HG02623 (cell line): Measurements from ENCODE around the gene PIPOX.

ENCODE experiments used
- ATAC-seq: cut with Tn5 transposase; IDR thresholded peaks from one replicate; pipeline ENCODE4 v1.9.1; 2021; ENCODE audit warnings: moderate library complexity; ENCODE audit not compliant: unreplicated experiment

PIPOX gene

GRCh38 chr17:29045734-29046472, 3.0 kb downstream of the PIPOX start:
- ATAC-seq = no peak

GRCh38 chr17:29046473-29046839, 3.5 kb downstream of the PIPOX start:
- ATAC-seq = no peak

DNA sequence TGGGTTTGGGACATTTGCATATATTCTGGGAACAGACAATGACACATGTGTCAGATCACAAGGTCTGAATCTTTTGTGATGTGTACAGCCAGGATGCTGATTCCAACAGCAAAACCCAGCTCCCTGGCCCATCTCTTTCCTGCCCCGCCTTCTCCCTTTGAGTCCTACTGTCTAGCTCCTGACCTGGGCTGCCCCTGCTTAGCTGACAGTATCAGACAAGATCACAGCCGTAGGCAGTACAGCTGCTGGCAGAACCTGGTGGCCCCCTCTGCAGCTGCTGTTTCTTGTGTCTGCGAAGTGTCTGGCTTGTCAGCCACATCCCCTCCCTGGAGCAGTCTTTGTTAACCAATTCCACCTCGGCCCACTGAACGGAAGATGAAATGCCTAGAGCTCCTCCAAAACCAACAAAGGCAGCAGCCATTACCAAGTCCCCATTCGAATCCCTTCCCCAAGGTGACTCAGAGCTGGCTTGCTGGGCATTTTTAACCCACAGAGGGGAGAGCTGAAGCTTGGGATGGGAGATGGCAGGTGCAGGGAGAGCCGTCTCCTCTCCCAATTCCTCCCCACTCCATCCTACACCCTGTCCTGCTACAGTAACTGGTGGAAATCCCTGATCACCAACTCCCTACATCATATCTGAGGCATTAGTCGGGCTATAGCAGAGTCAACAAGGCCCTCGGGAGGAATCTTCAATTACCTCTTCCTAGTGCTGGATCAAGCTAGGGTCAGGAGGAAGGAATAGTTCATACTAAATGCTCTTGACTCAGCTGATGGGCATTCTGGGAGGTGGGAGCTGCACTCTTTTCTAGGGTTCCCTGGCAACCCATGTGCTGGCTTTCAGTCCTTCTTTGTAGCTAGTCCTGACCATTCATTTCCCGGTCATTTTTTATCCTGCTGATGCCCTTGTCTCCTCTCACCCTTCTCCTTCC, 5.8 kb downstream of the PIPOX start:
- no peak for ATAC-seq

GRCh38 chr17:29049541-29050145, 6.7 kb downstream of the PIPOX start:
- no peak for ATAC-seq

GRCh38 chr17:29050176-29050575, 7.2 kb downstream of the PIPOX start:
- no peak for ATAC-seq

GRCh38 chr17:29051194-29051593, 8.3 kb downstream of the PIPOX start:
- ATAC-seq = no peak

DNA sequence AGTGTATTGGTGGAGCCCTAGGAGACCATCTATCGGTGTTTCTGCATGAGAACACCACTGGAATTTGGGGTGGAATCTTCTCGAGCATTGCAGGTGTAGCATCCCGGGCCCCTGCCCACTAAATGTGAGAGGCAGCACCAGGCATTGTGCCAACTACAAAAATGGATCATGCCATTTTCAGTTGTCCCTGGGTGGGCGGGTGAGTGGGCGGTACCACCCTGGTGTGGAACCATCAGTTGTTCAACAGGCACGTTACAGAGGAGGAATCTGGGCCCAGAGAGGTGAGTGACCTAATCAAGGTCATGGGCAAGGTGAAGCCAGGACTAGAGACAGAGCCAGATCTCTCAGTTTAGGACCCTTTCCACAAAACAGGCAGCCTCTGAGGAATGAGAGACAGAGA, 8.8 kb downstream of the PIPOX start:
- ATAC-seq = no peak

DNA sequence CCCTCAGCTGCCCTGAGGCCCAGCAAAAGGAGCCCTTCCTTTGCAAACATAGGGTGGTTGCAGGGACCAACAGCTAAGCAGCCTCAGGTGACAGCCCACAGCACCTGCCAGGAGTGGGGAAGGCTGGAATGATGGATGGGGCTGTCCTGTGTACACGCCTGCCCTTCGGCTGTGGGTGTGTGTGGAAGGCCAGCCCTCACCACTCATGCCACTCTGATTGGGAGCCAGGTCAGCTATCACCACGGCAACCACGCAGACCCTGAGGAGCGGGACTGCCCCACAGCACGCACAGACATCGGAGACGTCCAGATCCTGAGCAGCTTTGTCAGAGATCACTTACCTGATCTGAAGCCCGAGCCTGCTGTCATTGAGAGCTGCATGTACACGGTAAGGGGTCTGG, 11.9 kb downstream of the PIPOX start:
- ATAC-seq = no peak

DNA sequence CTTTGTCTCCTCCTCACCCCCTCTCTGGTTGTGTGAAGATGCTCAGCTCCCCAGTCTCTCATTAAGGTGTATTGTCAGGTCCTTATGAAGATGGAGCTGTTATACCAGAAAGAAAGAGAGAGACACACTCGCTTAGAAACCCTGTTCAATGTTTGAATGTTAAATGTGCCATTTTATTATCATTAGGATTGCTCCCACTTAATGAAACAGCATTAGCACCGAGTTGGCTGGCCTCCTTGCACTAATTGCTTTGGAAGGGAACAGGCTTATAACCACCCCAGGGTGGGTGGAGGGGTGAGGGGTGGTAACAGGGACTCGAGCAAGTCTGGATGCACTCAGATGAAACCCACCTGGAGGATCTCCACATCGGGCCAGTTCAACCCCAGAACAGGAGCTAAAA, 14.4 kb downstream of the PIPOX start:
- no peak for ATAC-seq

DNA sequence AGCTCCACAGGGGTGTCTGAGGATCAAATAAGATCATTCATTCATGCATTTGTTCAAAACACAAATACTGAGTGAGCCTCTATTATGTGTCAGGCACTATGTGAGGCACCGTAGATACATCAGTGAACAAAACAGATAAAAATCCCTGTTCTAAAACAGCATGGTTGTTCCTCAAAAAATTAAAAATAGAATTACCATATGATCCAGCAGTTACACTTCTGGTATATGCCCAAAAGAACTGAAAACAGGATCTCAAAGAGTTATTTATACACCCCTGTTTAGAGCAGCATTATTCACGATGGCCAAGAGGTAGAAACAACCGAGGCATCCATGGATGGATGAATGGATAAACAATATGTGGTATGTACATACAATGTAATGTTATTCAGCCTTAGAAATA, 15.4 kb downstream of the PIPOX start:
- ATAC-seq = no peak

GRCh38 chr17:29059281-29059680, 16.3 kb downstream of the PIPOX start:
- no peak for ATAC-seq

GRCh38 chr17:29060475-29060874, 17.5 kb downstream of the PIPOX start:
- ATAC-seq = no peak

DNA sequence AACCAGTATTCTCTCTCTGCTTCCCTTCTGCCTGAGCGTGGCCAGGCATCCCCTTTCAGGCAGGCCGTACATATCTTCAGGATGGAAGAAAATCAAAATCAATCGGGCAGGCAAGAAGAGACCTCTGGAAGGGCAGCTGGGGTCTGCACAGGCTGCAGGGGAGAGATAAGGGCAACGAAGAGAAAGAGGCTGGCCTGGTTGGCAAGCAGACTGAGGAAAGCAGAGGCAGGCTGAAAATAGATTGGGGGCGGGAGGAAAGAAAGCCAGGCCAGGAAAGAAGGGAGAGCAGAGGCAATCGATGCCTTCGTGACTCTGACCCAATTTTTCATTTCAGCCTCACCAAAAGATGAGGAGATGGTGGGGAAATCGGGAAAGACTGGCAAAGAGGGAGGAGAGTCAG, 18.1 kb downstream of the PIPOX start:
- ATAC-seq = no peak

- ATAC-seq = no peak
These were observed 19.3 kb downstream of the PIPOX start for GRCh38 chr17:29062215-29062614.

- ATAC-seq = no peak
These were observed 21.1 kb downstream of the PIPOX start for GRCh38 chr17:29063992-29064391.

DNA sequence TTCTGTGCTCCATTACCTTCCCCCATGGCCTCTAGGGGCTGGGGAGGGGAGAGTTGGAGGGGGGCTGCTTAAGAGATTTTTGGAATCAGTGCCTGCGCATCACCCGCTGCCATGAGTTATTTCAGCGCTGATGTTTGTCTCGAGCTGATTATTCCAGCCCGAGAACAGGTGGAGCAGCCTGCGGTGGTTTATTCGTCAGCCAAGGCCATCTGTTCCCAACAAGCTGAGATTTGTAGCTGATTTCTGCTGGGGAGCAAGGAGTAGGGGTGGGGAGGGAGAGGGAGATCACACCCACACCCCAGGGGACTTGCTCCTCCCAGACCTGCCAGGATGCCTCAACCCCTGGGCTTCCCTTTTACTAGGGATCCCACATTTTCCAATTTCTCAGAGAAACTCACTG, 23.1 kb downstream of the PIPOX start:
- ATAC-seq = no peak

DNA sequence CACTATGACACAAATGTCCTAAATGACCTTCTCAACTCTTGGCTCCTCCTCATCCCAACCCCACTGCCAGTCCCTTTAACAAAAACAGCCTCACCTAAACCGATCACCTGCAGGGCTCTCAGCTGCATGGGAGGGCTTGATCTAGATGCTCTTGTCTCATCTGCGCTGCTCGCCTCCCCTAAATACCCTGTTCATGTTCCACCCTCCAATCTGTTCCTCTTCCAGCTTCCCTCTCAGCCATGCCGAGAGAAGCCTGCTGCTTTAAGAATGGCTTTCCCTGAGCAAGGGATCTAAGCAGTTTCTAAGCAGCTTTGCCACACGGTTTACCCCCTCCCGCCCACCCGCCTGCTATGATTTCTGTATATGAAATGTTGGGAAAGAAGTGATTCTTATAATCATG, 23.7 kb downstream of the PIPOX start:
- no peak for ATAC-seq

- no peak for ATAC-seq
These were observed 25.9 kb downstream of the PIPOX start for GRCh38 chr17:29068818-29069217.

DNA sequence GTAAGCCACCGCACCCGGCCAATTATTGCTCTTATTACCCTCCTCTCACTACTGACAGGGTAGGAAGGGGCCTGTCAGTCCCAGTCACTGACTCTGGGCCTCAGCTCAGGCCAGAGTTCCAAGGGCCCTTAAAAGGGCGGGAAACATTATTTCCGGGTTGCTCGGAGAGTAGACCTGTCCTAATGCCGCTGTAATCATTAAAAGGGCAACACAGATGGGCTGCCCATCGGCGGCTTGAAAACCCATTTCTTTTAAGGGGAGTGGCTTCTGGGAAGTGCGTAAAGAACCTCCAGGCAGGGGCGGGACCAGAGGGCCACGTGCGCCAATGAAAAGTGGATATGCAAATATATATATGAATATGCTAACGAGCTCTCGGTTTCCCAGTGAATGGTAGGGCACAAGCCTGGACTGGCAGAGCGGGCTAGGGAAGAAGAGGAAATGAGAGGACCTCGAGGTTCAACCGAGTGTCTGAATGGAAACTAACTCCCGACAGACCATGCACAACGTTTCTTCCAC, 26.6 kb downstream of the PIPOX start:
- no peak for ATAC-seq

GRCh38 chr17:29070308-29070707, 27.4 kb downstream of the PIPOX start:
- no peak for ATAC-seq

DNA sequence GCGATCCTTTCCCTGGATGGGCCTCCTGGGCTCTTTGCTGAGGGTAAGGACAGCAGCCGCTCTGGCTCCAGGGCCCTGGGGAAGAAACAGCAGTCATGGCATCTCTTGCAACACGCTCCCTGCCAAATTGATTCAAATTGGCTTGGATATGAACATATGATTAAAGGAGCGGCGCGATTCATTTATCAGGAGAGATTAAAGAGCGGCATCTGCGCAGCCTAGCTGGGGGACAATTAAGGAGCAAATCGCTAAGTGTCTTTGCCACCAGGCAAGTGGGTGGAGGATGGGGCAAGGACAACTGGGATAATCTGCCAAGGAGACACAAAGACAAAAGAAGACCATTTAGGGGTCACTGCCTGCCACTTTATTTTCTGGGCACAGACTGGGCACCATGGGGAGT, 27.8 kb downstream of the PIPOX start:
- ATAC-seq = no peak

DNA sequence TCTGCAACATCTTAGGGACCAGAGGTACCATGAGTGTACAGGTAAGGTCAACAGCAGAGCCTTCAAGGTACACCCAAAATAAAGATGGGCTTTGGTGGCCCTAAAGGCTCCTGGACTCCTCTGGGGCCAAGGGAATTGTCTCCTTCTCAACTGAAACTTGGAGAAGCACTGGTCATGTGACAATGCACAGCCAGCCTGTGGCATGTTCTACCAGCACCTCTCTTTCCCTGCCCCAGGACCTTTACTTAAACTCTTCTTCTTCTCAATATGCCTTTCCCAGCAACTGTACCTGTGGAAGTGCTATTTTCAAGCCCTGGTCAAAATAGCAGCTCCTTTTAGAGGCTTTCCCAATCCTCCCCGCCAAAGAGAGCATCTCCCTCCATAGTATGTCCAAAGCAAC, 28.4 kb downstream of the PIPOX start:
- ATAC-seq = no peak
